HG02763 (cell line): ENCODE data around the gene NRAS.

ENCODE experiments used
- ATAC-seq: cut with Tn5 transposase; IDR thresholded peaks from one replicate; pipeline ENCODE4 v1.9.1; 2021; ENCODE audit warnings: mild to moderate bottlenecking, moderate library complexity; ENCODE audit not compliant: unreplicated experiment

The NRAS gene

GRCh38 chr1:114688526-114688925, 28.0 kb downstream of the NRAS start:
- ATAC-seq, result no peak

- ATAC-seq, result no peak
These were observed 30.7 kb downstream of the NRAS start for GRCh38 chr1:114685851-114686250.

- ATAC-seq, result no peak
These were observed 38.9 kb downstream of the NRAS start for GRCh38 chr1:114677691-114678090.

- ATAC-seq, result no peak
These were observed 40.5 kb downstream of the NRAS start for GRCh38 chr1:114676115-114676514.

GRCh38 chr1:114671939-114672275, 44.7 kb downstream of the NRAS start:
- ATAC-seq, result no peak

- ATAC-seq, result no peak
These were observed 45.3 kb downstream of the NRAS start for GRCh38 chr1:114671011-114671938.

- peak; percentile 97 for ATAC-seq
These were observed 46.2 kb downstream of the NRAS start for GRCh38 chr1:114670083-114671010.

GRCh38 chr1:114669562-114670082, 46.9 kb downstream of the NRAS start, which contains the start of gene DENND2C:
Gene DENND2C (minus strand): TSS chr1:114670049. CDS start chr1:114625984, 44,065 bp downstream.
- peak; percentile 52 for ATAC-seq

GRCh38 chr1:114668784-114669561, 47.6 kb downstream of the NRAS start:
- no peak for ATAC-seq

- no peak for ATAC-seq
These were observed 48.2 kb downstream of the NRAS start for GRCh38 chr1:114668373-114668772.

GRCh38 chr1:114666954-114667353, 49.6 kb downstream of the NRAS start:
- no peak for ATAC-seq

- ATAC-seq, result no peak
These were observed 56.3 kb downstream of the NRAS start for GRCh38 chr1:114660238-114660637.
